Thyroid gland (tissue), 4 donors: Measurements from ENCODE around the gene DHRS3. TPM values are rescaled to one million over a fixed set of nuclear protein-coding genes. Genes with fewer than 3 reads are reported as not detected.
A peak's percentile ranks its signal among the peaks of the same experiment; 100 is the strongest.

Source experiments
- DNase-seq, 2 donors: peaks; one replicate each; pipeline ENCODE4 v3.0.0-alpha.2; 2019
- H3K27ac ChIP-seq, 3 donors: fragments of 200-600 bp; sonication (generic); 1 replicate in 2 of 3; 2 replicates in 1 of 3; pipeline ENCODE4 v1.5.1; 2016 to 2019; ENCODE audit warnings: mild to moderate bottlenecking in 1 of 3, moderate library complexity in 1 of 3
- H3K27me3 ChIP-seq: fragments of 200-600 bp; sonication (generic); one replicate; pipeline ENCODE4 v1.5.1; 2019
- H3K36me3 ChIP-seq, 2 donors: fragments of 200-600 bp; sonication (generic); one replicate each; pipeline ENCODE4 v1.5.1; 2016 to 2019
- H3K4me1 ChIP-seq, 2 donors: fragments of 200-600 bp; sonication (generic); one replicate each; pipeline ENCODE4 v1.5.1; 2017 to 2019
- H3K4me3 ChIP-seq, 3 donors: fragments of 200-600 bp; sonication (generic); replicated peaks in 1 of 3; 1 replicate in 2 of 3; 2 replicates in 1 of 3; pipeline ENCODE4 v1.5.1; 2016; ENCODE audit warnings: mild to moderate bottlenecking in 1 of 3
- H3K9me3 ChIP-seq: fragments of 200-600 bp; sonication (generic); one replicate; pipeline ENCODE4 v1.5.1; 2017
- CTCF ChIP-seq, 6 experiments: fragments of 200-600 bp in 3 of 6; fragments of 450-650 bp in 3 of 6; sonication (generic) in 3 of 6; IDR thresholded peaks; one replicate each; pipeline ENCODE4 v1.5.1; 2016 to 2019; ENCODE audit warnings: antibody characterized with exemption in 6 of 6, mild to moderate bottlenecking in 2 of 6, inconsistent platforms in 1 of 6, moderate library complexity in 1 of 6
- POLR2A ChIP-seq, 2 donors: fragments of 450-650 bp; IDR thresholded peaks; one replicate each; pipeline ENCODE4 v1.6.1; 2017; ENCODE audit warnings: antibody characterized with exemption in 2 of 2, mild to moderate bottlenecking in 2 of 2, moderate library complexity in 1 of 2
- WGBS, 2 donors: methylation state at CpG; one replicate each; pipeline ENCODE4 v1.1.5; 2017; 5-methylcytosine and 5-hydroxymethylcytosine counted together
- intact Hi-C: fragments of 100-400 bp; cut with DNase I; formaldehyde crosslinking; loops from one replicate; pipeline ENCODE4 v1.15.1; 2023
- total RNA-seq, 4 donors: library from RNA; depleted of rRNA; stranded (reverse); fragments of >200 nt; gene quantifications; one replicate each; pipeline ENCODE4 v1.2.3, GENCODE V29; 2016

DHRS3 gene
- total RNA-seq, 4 donors from 2014 or later, result 181 to 304 (median 268) TPM

GRCh38 chr1:12578860-12579422 is 39.1 kb downstream of the DHRS3 start:
- Histone ChIP-seq H3K27me3 (no peaks in the 10 kb centered on the region), H3K36me3 (peaks cover 52% of the 10 kb centered on the region in 2 donors), H3K27ac (no peak overlapping the region), H3K4me1 (no peaks in the 10 kb centered on the region), H3K9me3 (no peaks in the 10 kb centered on the region), H3K4me3 (no peak overlapping the region)
- intact Hi-C loops, result no loop called here
- TF ChIP-seq POLR2A (IDR thresholded peaks at IDR 0.05) (no peak), CTCF (IDR thresholded peaks at IDR 0.05) (no peak)
- 91 to 94% methylated on average over 11 to 16 of the region's 19 CpGs for WGBS, 2 donors
- DNase-seq, result no peak

GRCh38 chr1:12577020-12577419 is 41.0 kb downstream of the DHRS3 start:
- intact Hi-C loops, result no loop called here
- Histone ChIP-seq H3K4me3 (no peak overlapping the region), H3K4me1 (peaks cover 0 to 8% of the 10 kb centered on the region in 2 donors), H3K27me3 (no peaks in the 10 kb centered on the region), H3K27ac (no peak overlapping the region), H3K36me3 (peaks cover 53 to 70% of the 10 kb centered on the region in 2 donors), H3K9me3 (no peaks in the 10 kb centered on the region)
- TF ChIP-seq CTCF (IDR thresholded peaks at IDR 0.05), result no peak
- no peak for TF ChIP-seq POLR2A (IDR thresholded peaks at IDR 0.05)
- WGBS, 2 donors, result 94 to 98% methylated on average over 12 of the region's 12 CpGs
- DNase-seq, result no peak

GRCh38 chr1:12574757-12575139 is 43.3 kb downstream of the DHRS3 start:
- 87 to 93% methylated on average over 5 of the region's 5 CpGs for WGBS, 2 donors
- Histone ChIP-seq H3K4me1 (peaks cover 0 to 8% of the 10 kb centered on the region in 2 donors), H3K9me3 (no peaks in the 10 kb centered on the region), H3K27me3 (no peaks in the 10 kb centered on the region), H3K27ac (no peak overlapping the region), H3K4me3 (no peak overlapping the region), H3K36me3 (peaks cover 62 to 82% of the 10 kb centered on the region in 2 donors)
- no peak for DNase-seq
- intact Hi-C loops, result no loop called here
- TF ChIP-seq POLR2A (IDR thresholded peaks at IDR 0.05) (no peak), CTCF (IDR thresholded peaks at IDR 0.05) (no peak)

GRCh38 chr1:12573015-12573825 is 44.8 kb downstream of the DHRS3 start:
- peaks cover 0 to 8% of the 10 kb centered on the region in 2 donors for H3K4me1 ChIP-seq
- TF ChIP-seq CTCF (IDR thresholded peaks at IDR 0.05), result no peak
- TF ChIP-seq POLR2A (IDR thresholded peaks at IDR 0.05), result no peak
- H3K4me3 ChIP-seq, result no peak overlapping the region
- H3K36me3 ChIP-seq, result peaks cover 55 to 78% of the 10 kb centered on the region in 2 donors
- intact Hi-C loops, result no loop called here
- H3K27me3 ChIP-seq, result no peaks in the 10 kb centered on the region
- no peaks in the 10 kb centered on the region for H3K9me3 ChIP-seq
- H3K27ac ChIP-seq, result peak overlapping the region in 2 of 3 donors; percentile 3 to 30
- WGBS, 2 donors, result 90 to 93% methylated on average over 9 of the region's 9 CpGs
- peak; percentile 52 to 61 for DNase-seq

GRCh38 chr1:12572522-12572921 is 45.5 kb downstream of the DHRS3 start:
- intact Hi-C loops, result no loop called here
- H3K4me3 ChIP-seq, result no peak overlapping the region
- 93 to 97% methylated on average over 7 of the region's 7 CpGs for WGBS, 2 donors
- peak overlapping the region in 2 of 3 donors; percentile 3 to 30 for H3K27ac ChIP-seq
- TF ChIP-seq CTCF (IDR thresholded peaks at IDR 0.05), result no peak
- TF ChIP-seq POLR2A (IDR thresholded peaks at IDR 0.05), result no peak
- peaks cover 0 to 8% of the 10 kb centered on the region in 2 donors for H3K4me1 ChIP-seq
- H3K27me3 ChIP-seq, result no peaks in the 10 kb centered on the region
- H3K36me3 ChIP-seq, result peaks cover 57 to 81% of the 10 kb centered on the region in 2 donors
- no peak for DNase-seq
- no peaks in the 10 kb centered on the region for H3K9me3 ChIP-seq
